ENCODE data around the gene IGFBP3. TPM values are rescaled to one million over a fixed set of nuclear protein-coding genes. Genes with fewer than 3 reads are reported as not detected.

The IGFBP3 gene
- polyA plus RNA-seq, 3 donors, result 38.1 to 347 (median 179) TPM

DNA sequence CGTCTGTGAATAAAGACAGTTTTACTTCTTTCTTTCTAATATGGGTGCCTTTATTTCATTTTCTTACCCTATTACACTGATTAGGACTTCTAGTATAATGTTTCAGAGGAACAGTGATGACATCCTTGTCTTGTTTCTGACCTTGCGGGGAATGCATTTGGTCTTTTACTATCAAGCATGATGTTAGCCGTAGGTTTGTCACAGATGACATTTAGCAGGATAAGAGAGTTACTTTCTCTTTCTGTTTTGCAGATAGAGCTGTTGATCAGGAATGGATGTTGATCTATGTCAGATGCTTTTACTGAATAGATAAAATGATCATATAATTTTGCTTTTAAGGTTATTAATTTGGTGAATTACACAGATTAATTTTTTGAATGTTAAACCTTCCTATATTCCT lies 6.6 kb upstream of the IGFBP3 start:
- 84 to 92% (median 87%) methylated on average over 3 of the region's 3 CpGs for WGBS, 3 donors
- no peak overlapping the region for H3K27ac ChIP-seq (ENCODE audit: low read depth, low read length)

GRCh38 chr7:45924283-45924682 lies 3.2 kb upstream of the IGFBP3 start:
- H3K27ac ChIP-seq (ENCODE audit: low read depth, low read length), result no peak overlapping the region
- WGBS, 3 donors, result 35 to 69% (median 60%) methylated on average over 5 of the region's 5 CpGs

GRCh38 chr7:45923818-45924217 lies 2.7 kb upstream of the IGFBP3 start:
- whole genome bisulfite sequencing, 3 donors, result 59 to 76% (median 69%) methylated on average over 6 of the region's 6 CpGs

DNA sequence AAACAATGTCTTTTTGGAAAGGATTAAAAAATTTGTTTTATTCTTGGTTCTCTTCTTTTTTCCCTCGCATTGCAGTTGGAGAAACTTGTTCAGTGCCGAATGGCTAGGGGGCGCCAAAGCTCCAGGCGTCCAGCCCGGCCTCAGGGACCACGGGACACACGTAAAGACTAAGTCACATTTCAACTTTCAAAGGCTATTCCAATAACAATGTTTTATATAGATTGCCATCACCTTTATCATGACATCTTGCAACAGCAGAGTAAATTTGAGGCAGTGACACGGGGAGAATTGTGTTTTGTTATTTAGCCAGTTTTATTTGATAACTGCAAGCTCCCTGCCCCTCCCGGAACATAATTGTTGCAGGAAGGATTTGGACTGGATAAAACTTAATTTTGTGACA lies 2.2 kb upstream of the IGFBP3 start:
- WGBS, 3 donors, result 9 to 10% (median 9%) methylated on average over 9 of the region's 9 CpGs
- no peak overlapping the region for H3K27ac ChIP-seq (ENCODE audit: low read depth, low read length)

More at GRCh38 chr7:45923818-45924217, 2.7 kb upstream of the IGFBP3 start:
- H3K27ac ChIP-seq (ENCODE audit: low read depth, low read length), result no peak overlapping the region

DNA sequence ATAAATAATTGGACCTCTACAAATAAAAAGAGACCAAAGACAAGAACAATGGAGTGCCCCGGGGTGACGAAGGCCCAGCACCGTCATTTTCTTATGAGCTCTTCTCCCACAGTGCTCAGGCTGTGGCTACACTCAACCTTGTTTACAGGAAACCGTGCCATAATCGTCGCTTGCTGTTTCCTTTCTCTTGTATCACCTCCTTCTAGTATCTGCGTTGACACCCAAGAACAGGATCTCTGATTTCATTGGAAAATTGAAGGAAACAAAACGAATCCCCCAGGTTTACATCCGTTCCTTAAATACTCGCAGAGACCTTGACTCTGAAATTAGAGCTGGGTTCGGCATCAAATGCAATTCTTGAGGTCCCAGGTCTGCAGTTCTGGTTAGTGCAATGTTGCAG lies 1.7 kb upstream of the IGFBP3 start:
- WGBS, 3 donors, result 6 to 9% (median 8%) methylated on average over 11 of the region's 11 CpGs
- H3K27ac ChIP-seq (ENCODE audit: low read depth, low read length), result no peak overlapping the region

DNA sequence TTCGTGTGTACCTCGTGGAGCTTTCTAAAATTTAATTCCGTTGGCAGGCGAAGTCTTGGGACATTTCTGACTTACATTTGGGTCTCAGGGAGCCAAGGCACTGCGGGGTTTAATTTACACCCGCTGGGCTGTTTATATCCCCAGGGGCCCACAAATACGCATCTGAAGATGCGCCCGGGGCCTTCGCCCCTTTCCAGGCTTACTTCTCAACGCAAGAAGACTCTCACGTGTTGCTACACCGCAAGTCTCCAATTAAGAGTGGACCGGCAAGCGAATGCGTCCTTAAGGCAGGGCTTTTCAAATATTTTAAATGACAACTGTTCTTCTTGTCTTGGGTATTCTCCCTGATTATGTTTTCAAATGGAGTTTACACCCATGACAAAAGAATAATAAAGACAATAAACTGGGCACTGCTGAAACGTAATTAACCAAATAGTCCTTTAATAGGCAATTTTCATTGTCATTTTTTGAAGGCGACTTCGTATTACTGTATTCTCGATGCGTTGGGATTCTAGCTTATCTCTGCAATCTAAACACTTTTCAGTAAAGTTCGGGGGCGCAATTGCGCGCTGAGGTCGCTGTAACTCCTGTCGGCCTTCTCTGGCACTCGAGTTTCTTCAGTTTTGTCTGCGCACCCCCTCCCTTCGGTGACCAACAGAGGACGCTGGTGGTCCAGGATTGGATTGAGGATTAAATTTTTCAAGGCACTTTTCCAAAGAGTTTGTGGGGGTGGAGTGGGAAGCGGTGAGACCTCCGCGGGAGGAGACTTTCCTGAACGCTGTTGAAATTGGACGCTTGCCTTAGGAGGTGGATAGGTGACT lies 837 bp upstream of the IGFBP3 start:
- no peak overlapping the region for H3K27ac ChIP-seq (ENCODE audit: low read depth, low read length)
- WGBS, 3 donors, result 4 to 8% (median 4%) methylated on average over 36 of the region's 36 CpGs

GRCh38 chr7:45921381-45921698 lies 268 bp upstream of the IGFBP3 start:
- whole genome bisulfite sequencing, 3 donors, result 2 to 3% (median 2%) methylated on average over 19 to 31 of the region's 31 CpGs
- no peak overlapping the region for H3K27ac ChIP-seq (ENCODE audit: low read depth, low read length)

GRCh38 chr7:45919993-45920459 lies 1.0 kb downstream of the IGFBP3 start:
- WGBS, 3 donors, result 5 to 8% (median 5%) methylated on average over 19 of the region's 19 CpGs
- H3K27ac ChIP-seq (ENCODE audit: low read depth, low read length), result no peak overlapping the region

DNA sequence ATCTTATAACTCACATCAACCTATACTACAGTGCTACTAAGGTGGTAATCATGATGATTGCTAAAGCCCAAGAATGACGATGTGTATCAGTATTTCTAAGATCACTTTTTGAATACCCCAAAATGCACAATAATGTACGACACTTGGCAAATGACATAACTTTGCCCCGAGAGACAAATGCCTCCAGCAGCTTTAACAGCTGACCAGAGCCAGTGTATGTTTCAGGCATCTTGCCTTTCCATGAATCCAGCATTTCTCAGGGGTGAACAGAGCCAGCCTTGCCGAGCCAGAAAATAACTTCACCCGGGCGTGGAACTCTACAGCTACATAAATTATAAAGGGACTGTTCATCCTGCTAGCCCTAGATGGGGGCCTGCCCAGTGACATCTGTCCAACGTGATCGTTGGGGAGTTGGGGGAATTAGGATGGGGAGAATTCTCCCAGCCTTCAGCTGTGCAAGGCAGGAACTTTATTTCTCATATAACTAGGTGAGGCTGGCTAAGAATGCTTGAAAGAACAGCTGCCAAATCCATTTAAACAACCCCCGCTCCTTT lies 1.8 kb downstream of the IGFBP3 start:
- H3K27ac ChIP-seq (ENCODE audit: low read depth, low read length), result no peak overlapping the region
- WGBS, 3 donors, result 27 to 33% (median 28%) methylated on average over 9 of the region's 9 CpGs

DNA sequence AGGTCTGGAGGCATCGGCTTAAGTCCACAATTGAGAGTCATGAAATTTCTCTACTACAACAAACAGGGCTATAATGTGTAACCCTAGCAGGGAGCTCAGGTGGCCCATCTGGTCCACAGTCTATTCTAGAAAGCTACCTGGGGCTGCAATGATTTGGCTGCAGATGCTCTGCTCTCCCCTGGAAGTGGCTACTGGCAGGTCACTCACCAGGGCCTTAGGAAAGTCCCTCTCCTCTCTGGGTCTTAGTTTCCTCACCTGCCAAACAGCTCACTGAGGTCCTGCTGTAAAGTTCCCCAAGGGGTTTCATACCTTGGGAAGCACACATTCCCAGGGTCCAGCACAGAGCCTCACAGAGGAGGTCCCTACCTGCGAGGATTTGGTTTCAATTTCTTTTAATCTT lies 2.5 kb downstream of the IGFBP3 start:
- WGBS, 3 donors, result 74 to 89% (median 79%) methylated on average over 2 of the region's 2 CpGs
- no peak overlapping the region for H3K27ac ChIP-seq (ENCODE audit: low read depth, low read length)

DNA sequence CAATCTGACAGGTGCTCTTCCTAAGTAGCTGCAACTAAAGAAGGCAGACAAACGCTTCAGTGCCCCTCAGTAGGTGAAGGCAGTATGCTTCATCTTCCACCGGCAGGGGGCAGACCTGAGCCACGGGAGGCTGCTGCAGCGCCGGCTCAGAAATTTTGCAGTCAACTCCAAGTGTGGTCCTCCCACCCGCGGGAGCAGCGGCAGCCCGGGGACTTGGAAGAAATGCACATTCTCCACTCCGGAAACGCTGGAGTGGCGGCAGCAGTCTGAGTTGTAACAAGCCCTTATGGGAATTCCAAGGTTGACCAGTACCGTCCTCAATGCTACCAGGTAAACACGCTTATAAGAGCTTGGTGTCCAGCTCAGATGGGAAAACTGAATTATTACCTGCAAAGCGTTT lies 3.4 kb downstream of the IGFBP3 start:
- no peak overlapping the region for H3K27ac ChIP-seq (ENCODE audit: low read depth, low read length)

DNA sequence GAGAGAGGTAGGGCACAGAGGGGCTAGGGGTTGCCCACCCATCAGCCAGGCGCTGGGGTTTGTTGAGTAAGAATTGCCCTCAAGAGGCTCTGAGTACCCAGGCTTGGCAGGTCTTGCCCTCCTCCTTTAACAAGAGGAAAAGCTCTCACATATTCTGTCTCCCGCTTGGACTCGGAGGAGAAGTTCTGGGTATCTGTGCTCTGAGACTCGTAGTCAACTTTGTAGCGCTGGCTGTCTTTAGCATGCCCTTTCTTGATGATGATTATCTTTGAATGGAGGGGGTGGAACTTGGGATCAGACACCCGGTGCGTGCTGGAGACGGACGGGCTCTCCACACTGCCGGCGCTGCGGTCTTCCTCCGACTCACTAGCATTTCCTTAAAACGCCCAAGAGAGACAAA lies 4.0 kb downstream of the IGFBP3 start:
- no peak overlapping the region for H3K27ac ChIP-seq (ENCODE audit: low read depth, low read length)
- WGBS, 3 donors, result 70 to 77% (median 75%) methylated on average over 14 of the region's 14 CpGs

More for the DNA sequence above, 3.4 kb downstream of the IGFBP3 start:
- WGBS, 3 donors, result 5 to 7% (median 6%) methylated on average over 15 of the region's 15 CpGs

DNA sequence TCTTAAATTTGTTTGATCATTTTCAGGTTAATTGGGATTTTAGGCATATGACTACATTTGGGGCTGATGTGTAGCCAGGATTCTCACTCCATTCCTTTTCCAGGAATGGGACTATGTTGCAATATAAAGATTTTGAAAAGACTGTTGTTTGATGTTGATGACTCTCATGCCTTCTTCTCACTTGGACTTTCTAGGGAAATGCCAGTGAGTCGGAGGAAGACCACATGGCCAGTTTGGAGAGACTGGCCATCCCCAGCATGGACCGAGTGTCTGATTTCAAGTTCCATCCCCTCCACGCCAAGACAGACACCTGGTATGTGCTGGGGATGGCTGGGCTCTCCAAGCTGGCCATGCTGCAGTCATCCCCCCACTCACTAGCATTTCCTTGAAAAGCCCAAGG lies 5.5 kb downstream of the IGFBP3 start:
- 82 to 91% (median 86%) methylated on average over 3 of the region's 3 CpGs for WGBS, 3 donors
- H3K27ac ChIP-seq (ENCODE audit: low read depth, low read length), result no peak overlapping the region

DNA sequence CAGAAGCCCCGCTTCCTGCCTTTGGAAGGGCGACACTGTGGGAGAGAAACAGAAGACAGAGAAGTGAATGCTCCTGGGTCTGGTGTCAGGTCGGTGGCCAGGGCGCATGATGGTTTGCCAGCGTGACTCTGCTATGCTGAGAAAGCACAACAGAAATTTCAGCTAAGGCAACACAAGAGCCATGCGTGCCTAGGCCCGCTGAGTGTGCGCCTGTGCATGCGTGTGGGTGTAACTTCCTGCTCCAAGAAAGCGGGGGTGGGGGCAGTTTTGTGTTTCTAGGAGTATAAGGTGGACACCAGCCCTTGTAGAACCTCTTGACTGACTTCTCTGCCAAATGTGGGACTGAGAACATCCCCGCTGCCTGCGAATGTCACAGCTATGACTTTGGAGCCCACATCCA lies 6.2 kb downstream of the IGFBP3 start:
- no peak overlapping the region for H3K27ac ChIP-seq (ENCODE audit: low read depth, low read length)
- 91 to 95% (median 92%) methylated on average over 12 of the region's 12 CpGs for WGBS, 3 donors

DNA sequence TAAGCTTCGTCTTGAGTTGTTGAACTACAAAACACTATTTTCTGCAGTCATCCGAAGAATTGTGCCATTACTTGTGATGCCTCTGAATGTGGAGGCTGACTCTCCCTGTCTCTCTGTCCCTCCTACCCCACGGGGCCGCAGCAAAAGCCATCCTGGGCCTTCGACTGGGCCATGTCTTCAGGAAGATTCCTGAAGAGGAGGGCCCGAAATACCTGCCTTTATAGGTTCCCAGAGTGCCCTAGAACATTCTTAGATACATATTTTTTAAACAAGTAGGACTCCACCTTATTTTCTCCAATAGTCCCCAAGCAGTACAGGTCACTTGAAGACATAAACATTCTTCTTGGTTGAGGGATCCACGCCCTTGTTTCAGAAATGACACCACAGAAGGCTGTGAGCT lies 8.1 kb downstream of the IGFBP3 start:
- no peak overlapping the region for H3K27ac ChIP-seq (ENCODE audit: low read depth, low read length)
- WGBS, 3 donors, result 79 to 89% (median 89%) methylated on average over 7 of the region's 7 CpGs

GRCh38 chr7:45911311-45911710 lies 9.8 kb downstream of the IGFBP3 start:
- WGBS, 3 donors, result 83 to 90% (median 87%) methylated on average over 9 of the region's 9 CpGs
- H3K27ac ChIP-seq (ENCODE audit: low read depth, low read length), result no peak overlapping the region

- 87 to 90% (median 88%) methylated on average over 3 of the region's 3 CpGs for WGBS, 3 donors
- H3K27ac ChIP-seq (ENCODE audit: low read depth, low read length), result no peak overlapping the region
Measured at GRCh38 chr7:45910855-45911254, 10.2 kb downstream of the IGFBP3 start.

- no peak overlapping the region for H3K27ac ChIP-seq (ENCODE audit: low read depth, low read length)
Measured at GRCh38 chr7:45909561-45909960, 11.5 kb downstream of the IGFBP3 start.

- H3K27ac ChIP-seq (ENCODE audit: low read depth, low read length), result no peak overlapping the region
- 93 to 96% (median 93%) methylated on average over 1 of the region's 1 CpG for WGBS, 3 donors
Measured at GRCh38 chr7:45902820-45903219, 18.3 kb downstream of the IGFBP3 start.

- 65 to 96% (median 96%) methylated on average over 1 of the region's 1 CpG for WGBS, 3 donors
- no peak overlapping the region for H3K27ac ChIP-seq (ENCODE audit: low read depth, low read length)
Measured at GRCh38 chr7:45901566-45901965, 19.5 kb downstream of the IGFBP3 start.
